Astrocyte (in vitro differentiated cells and primary cell): ENCODE measurements around the gene UST.

Experiments used
- EZH2 ChIP-seq: IDR thresholded peaks from 2 replicates; pipeline ENCODE4 v1.6.1; 2012; ENCODE audit warnings: mild to moderate bottlenecking, low read length, inconsistent platforms; ENCODE audit not compliant: insufficient read depth
- TF ChIP-seq, protein P1 (sequence below): IDR thresholded peaks from 2 replicates; pipeline ENCODE4 v1.5.1; 2011; ENCODE audit warnings: low read depth, mild to moderate bottlenecking, inconsistent platforms, low read length, moderate library complexity; ENCODE audit not compliant: insufficient read depth

DNA sequence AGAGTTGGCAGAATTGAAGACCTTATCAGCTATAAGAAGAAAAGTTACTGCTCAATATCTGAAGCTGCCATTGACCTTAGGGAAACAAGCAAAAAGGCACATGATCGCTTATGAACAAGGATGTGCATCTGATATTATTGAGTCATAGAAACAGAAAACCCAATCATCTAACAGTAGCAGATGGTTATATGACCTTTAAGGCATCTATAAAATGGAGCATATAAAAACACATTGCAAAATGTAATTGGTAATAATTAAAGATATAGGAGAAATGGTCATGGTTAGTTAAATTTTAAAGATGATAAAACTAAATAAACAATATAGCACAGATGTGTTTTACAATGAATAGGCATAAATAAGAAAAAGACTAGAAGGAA is 310.6 kb downstream of the UST start:
- TF ChIP-seq, protein P1, sequence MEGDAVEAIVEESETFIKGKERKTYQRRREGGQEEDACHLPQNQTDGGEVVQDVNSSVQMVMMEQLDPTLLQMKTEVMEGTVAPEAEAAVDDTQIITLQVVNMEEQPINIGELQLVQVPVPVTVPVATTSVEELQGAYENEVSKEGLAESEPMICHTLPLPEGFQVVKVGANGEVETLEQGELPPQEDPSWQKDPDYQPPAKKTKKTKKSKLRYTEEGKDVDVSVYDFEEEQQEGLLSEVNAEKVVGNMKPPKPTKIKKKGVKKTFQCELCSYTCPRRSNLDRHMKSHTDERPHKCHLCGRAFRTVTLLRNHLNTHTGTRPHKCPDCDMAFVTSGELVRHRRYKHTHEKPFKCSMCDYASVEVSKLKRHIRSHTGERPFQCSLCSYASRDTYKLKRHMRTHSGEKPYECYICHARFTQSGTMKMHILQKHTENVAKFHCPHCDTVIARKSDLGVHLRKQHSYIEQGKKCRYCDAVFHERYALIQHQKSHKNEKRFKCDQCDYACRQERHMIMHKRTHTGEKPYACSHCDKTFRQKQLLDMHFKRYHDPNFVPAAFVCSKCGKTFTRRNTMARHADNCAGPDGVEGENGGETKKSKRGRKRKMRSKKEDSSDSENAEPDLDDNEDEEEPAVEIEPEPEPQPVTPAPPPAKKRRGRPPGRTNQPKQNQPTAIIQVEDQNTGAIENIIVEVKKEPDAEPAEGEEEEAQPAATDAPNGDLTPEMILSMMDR, result no peak
- no peak for TF ChIP-seq EZH2
